Endothelial cell of umbilical vein (primary cell): Measurements from ENCODE around the gene SPRYD3.

ENCODE experiments used
- EZH2 ChIP-seq: IDR thresholded peaks from 2 replicates; pipeline ENCODE4 v1.6.1; 2012; ENCODE audit warnings: borderline replicate concordance, low read depth, mild to moderate bottlenecking, moderate library complexity, low read length, inconsistent platforms; ENCODE audit not compliant: severe bottlenecking
- FOS ChIP-seq: IDR thresholded peaks from 2 replicates; pipeline ENCODE4 v1.6.1; 2011; ENCODE audit warnings: mild to moderate bottlenecking, low read length, moderate library complexity, borderline replicate concordance; ENCODE audit not compliant: insufficient read depth
- JUN ChIP-seq: IDR thresholded peaks from 2 replicates; pipeline ENCODE4 v1.6.1; 2011; ENCODE audit warnings: borderline replicate concordance, low read depth; ENCODE audit not compliant: insufficient read length, insufficient read depth
- MAX ChIP-seq: IDR thresholded peaks from 2 replicates; pipeline ENCODE4 v1.6.1; 2011; ENCODE audit not compliant: insufficient read depth, insufficient read length
- MYC ChIP-seq: IDR thresholded peaks from one replicate; pipeline ENCODE4 v1.6.1; 2011; ENCODE audit warnings: mild to moderate bottlenecking, low read depth, low read length
- POLR2A ChIP-seq: IDR thresholded peaks from 2 replicates; pipeline ENCODE4 v1.6.1; 2012; ENCODE audit warnings: low read depth, mild to moderate bottlenecking, control low read depth, low read length
- POLR2AphosphoS5 ChIP-seq: IDR thresholded peaks from 2 replicates; pipeline ENCODE4 v1.6.1; 2012; ENCODE audit warnings: low read depth, mild to moderate bottlenecking, control low read depth, low read length, moderate library complexity; ENCODE audit not compliant: insufficient read depth
- TF ChIP-seq, protein P1 (sequence below), 2 donors: IDR thresholded peaks; 1 replicate in 1 of 2; 2 replicates in 1 of 2; pipeline ENCODE4 v1.5.1; 2011; ENCODE audit warnings: low read length in 2 of 2, mild to moderate bottlenecking in 2 of 2, moderate library complexity in 2 of 2, control low read depth in 1 of 2, inconsistent platforms in 1 of 2, low read depth in 1 of 2; ENCODE audit not compliant: insufficient read depth in 1 of 2; ENCODE audit errors: extremely low read depth in 1 of 2

DNA sequence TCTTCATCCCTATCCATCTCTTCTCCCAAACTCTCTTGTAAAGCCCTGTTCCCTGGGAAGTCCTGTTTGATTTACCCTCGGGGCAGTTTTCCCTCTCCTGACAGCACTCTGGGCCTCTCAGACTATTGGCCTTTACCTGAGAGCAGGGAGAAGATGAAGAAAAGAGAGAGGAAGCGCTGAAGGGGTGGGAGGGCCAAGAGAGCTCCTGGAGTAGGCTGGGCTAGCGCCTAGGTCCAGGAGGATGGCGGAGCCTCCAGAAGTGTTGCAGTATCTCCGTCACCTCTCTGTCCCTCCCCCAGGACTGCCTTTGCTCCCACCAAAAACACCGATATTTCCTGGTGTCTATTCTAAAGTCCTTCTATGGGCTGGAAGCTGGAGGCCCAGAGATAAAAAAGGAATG, 12.6 kb upstream of the SPRYD3 start:
- no peak for TF ChIP-seq EZH2
- no peak for TF ChIP-seq POLR2A
- TF ChIP-seq, protein P1, sequence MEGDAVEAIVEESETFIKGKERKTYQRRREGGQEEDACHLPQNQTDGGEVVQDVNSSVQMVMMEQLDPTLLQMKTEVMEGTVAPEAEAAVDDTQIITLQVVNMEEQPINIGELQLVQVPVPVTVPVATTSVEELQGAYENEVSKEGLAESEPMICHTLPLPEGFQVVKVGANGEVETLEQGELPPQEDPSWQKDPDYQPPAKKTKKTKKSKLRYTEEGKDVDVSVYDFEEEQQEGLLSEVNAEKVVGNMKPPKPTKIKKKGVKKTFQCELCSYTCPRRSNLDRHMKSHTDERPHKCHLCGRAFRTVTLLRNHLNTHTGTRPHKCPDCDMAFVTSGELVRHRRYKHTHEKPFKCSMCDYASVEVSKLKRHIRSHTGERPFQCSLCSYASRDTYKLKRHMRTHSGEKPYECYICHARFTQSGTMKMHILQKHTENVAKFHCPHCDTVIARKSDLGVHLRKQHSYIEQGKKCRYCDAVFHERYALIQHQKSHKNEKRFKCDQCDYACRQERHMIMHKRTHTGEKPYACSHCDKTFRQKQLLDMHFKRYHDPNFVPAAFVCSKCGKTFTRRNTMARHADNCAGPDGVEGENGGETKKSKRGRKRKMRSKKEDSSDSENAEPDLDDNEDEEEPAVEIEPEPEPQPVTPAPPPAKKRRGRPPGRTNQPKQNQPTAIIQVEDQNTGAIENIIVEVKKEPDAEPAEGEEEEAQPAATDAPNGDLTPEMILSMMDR (IDR thresholded peaks at IDR 0.05; ENCODE audit: extremely low read depth in 1 of 2, insufficient read depth in 1 of 2, low read depth in 1 of 2, low read length in 2 of 2), result no peak
- TF ChIP-seq POLR2AphosphoS5, result no peak
- TF ChIP-seq MAX, result no peak
- TF ChIP-seq JUN, result no peak
- no peak for TF ChIP-seq MYC
- TF ChIP-seq FOS, result no peak
